GM19438 (cell line): ENCODE measurements around the gene PDPN.

Experiments
- ATAC-seq: cut with Tn5 transposase; IDR thresholded peaks from one replicate; pipeline ENCODE4 v1.9.1; 2021; ENCODE audit warnings: low read depth; ENCODE audit not compliant: unreplicated experiment

Gene PDPN

GRCh38 chr1:13576926-13577325 is 6.7 kb upstream of the PDPN start:
- no peak for ATAC-seq

GRCh38 chr1:13577846-13578245 is 5.8 kb upstream of the PDPN start:
- ATAC-seq = no peak

GRCh38 chr1:13581446-13581845 is 2.2 kb upstream of the PDPN start:
- ATAC-seq = no peak

GRCh38 chr1:13582713-13583443 is 754 bp upstream of the PDPN start:
- ATAC-seq = no peak

GRCh38 chr1:13583966-13584791 is 547 bp downstream of the PDPN start:
- ATAC-seq = no peak

GRCh38 chr1:13584876-13585611 is 1.4 kb downstream of the PDPN start:
- no peak for ATAC-seq

- no peak for ATAC-seq
Observed at GRCh38 chr1:13585612-13585991, 2.0 kb downstream of the PDPN start.

GRCh38 chr1:13586001-13586400 is 2.4 kb downstream of the PDPN start:
- no peak for ATAC-seq

GRCh38 chr1:13587256-13588030 is 3.8 kb downstream of the PDPN start:
- no peak for ATAC-seq

- no peak for ATAC-seq
Observed at GRCh38 chr1:13588946-13589796, 5.5 kb downstream of the PDPN start.

- ATAC-seq = no peak
Observed at GRCh38 chr1:13590486-13590885, 6.9 kb downstream of the PDPN start.

- ATAC-seq = no peak
Observed at GRCh38 chr1:13593511-13594131, 10.0 kb downstream of the PDPN start.

- ATAC-seq = no peak
Observed at GRCh38 chr1:13595411-13595810, 11.8 kb downstream of the PDPN start.

- ATAC-seq = no peak
Observed at GRCh38 chr1:13597166-13597565, 13.5 kb downstream of the PDPN start.

- ATAC-seq = no peak
Observed at GRCh38 chr1:13600762-13601453, 17.3 kb downstream of the PDPN start.

- no peak for ATAC-seq
Observed at GRCh38 chr1:13604176-13604575, 20.5 kb downstream of the PDPN start.

- no peak for ATAC-seq
Observed at GRCh38 chr1:13604721-13605120, 21.1 kb downstream of the PDPN start.

GRCh38 chr1:13605159-13605558 is 21.5 kb downstream of the PDPN start:
- no peak for ATAC-seq

- no peak for ATAC-seq
Observed at GRCh38 chr1:13607002-13607401, 23.4 kb downstream of the PDPN start.
